IMR-90 (cell line): ENCODE data around the gene CTNNAL1. TPM values are rescaled to one million over a fixed set of nuclear protein-coding genes. Genes with fewer than 3 reads are reported as not detected.
A peak's percentile ranks its signal among the peaks of the same experiment; 100 is the strongest.

Experiments used
- ATAC-seq: fragments of 200-7000 bp; cut with Tn5 transposase; 2 replicates; pipeline ENCODE4 v1.9.1; 2020; ENCODE audit warnings: low read depth, mild to moderate bottlenecking, moderate library complexity
- BruUV-seq: library from RNA; stranded (reverse); fragments of 400-500 nt; replicated peaks from 2 replicates; lab custom pipeline; 2021; lab: Mats Ljungman, UMichigan
- CTCF ChIA-PET: fragments of 300-600 bp; formaldehyde crosslinking; extraction: SDS; loops from one replicate; lab custom pipeline; 2021; ENCODE audit warnings: antibody characterized with exemption; lab: Yijun Ruan, JAX
- POLR2A ChIA-PET: fragments of 300-600 bp; sonication (Branson Sonifier 250); formaldehyde crosslinking; loops from one replicate; lab custom pipeline; 2022; ENCODE audit warnings: antibody characterized with exemption; ENCODE audit not compliant: unreplicated experiment; lab: Charles Lee
- DNase-seq: peaks from one replicate; pipeline ENCODE4 v3.0.0; 2013
- H2AFZ ChIP-seq: replicated peaks from 2 replicates; pipeline ENCODE3; 2013; ENCODE audit warnings: low read length, mild to moderate bottlenecking; ENCODE audit not compliant: poor library complexity
- H2AK5ac ChIP-seq: 2 replicates; pipeline ENCODE4 v1.6.1; 2013; ENCODE audit warnings: low read depth, low read length, inconsistent platforms
- H2AK9ac ChIP-seq: replicated peaks from 2 replicates; pipeline ENCODE3; 2013; ENCODE audit warnings: mild to moderate bottlenecking, low read depth, low read length, moderate library complexity; ENCODE audit not compliant: poor library complexity
- H2BK120ac ChIP-seq: 2 replicates; pipeline ENCODE4 v1.6.1; 2013; ENCODE audit warnings: low read depth, low read length, inconsistent platforms
- H2BK15ac ChIP-seq: 3 replicates; pipeline ENCODE4 v1.6.1; 2013; ENCODE audit warnings: low read depth, low read length, inconsistent platforms
- H2BK20ac ChIP-seq: 2 replicates; pipeline ENCODE4 v1.6.1; 2013; ENCODE audit warnings: low read depth, mild to moderate bottlenecking, inconsistent platforms, low read length, moderate library complexity
- H2BK5ac ChIP-seq: 2 replicates; pipeline ENCODE4 v1.6.1; 2013; ENCODE audit warnings: mild to moderate bottlenecking, low read depth, low read length, inconsistent platforms; ENCODE audit not compliant: poor library complexity, severe bottlenecking
- H3K14ac ChIP-seq: replicated peaks from 2 replicates; pipeline ENCODE4 v1.6.1; 2013; ENCODE audit warnings: low read depth, low read length, inconsistent platforms
- H3K18ac ChIP-seq: 2 replicates; pipeline ENCODE4 v1.6.1; 2013; ENCODE audit warnings: low read depth, low read length, control low read depth
- H3K23ac ChIP-seq: 2 replicates; pipeline ENCODE4 v1.6.1; 2013; ENCODE audit warnings: low read depth, low read length, inconsistent platforms
- H3K27ac ChIP-seq: 2 replicates; pipeline ENCODE4 v1.5.1; 2013; ENCODE audit warnings: mild to moderate bottlenecking, control low read depth, low read length; ENCODE audit not compliant: insufficient read depth
- H3K27me3 ChIP-seq: 2 replicates; pipeline ENCODE4 v1.6.1; 2013; ENCODE audit warnings: low read length; ENCODE audit not compliant: control insufficient read depth, insufficient read depth
- H3K36me3 ChIP-seq: 2 replicates; pipeline ENCODE4 v1.6.1; 2013; ENCODE audit warnings: low read length, mixed read lengths; ENCODE audit not compliant: control insufficient read depth, insufficient read depth
- H3K4ac ChIP-seq: 2 replicates; pipeline ENCODE4 v1.6.1; 2013; ENCODE audit warnings: low read depth, low read length, inconsistent platforms
- H3K4me1 ChIP-seq: 2 replicates; pipeline ENCODE4 v1.6.1; 2013; ENCODE audit warnings: low read length, mixed read lengths; ENCODE audit not compliant: control insufficient read depth, insufficient read depth
- H3K4me2 ChIP-seq: 2 replicates; pipeline ENCODE4 v1.6.1; 2013; ENCODE audit warnings: low read depth, mild to moderate bottlenecking, control low read depth, low read length, moderate library complexity
- H3K4me3 ChIP-seq: 2 replicates; pipeline ENCODE4 v1.5.1; 2013; ENCODE audit warnings: low read depth, mild to moderate bottlenecking, control low read depth, low read length, moderate library complexity; ENCODE audit not compliant: insufficient read depth
- H3K56ac ChIP-seq: 2 replicates; pipeline ENCODE4 v1.6.1; 2013; ENCODE audit warnings: low read length, inconsistent platforms; ENCODE audit not compliant: insufficient read depth; ENCODE audit errors: extremely low read depth
- H3K79me1 ChIP-seq, 2 experiments: 2 replicates each; pipeline ENCODE4 v1.6.1; 2013; ENCODE audit warnings: low read length in 2 of 2, inconsistent platforms in 1 of 2, low read depth in 1 of 2
- H3K9ac ChIP-seq: 2 replicates; pipeline ENCODE4 v1.6.1; 2013; ENCODE audit warnings: low read depth, low read length, control low read depth
- H3K9me1 ChIP-seq: 2 replicates; pipeline ENCODE4 v1.6.1; 2013; ENCODE audit warnings: low read length, inconsistent platforms; ENCODE audit not compliant: insufficient read depth
- H3K9me3 ChIP-seq: 2 replicates; pipeline ENCODE4 v1.6.1; 2013; ENCODE audit warnings: low read length; ENCODE audit not compliant: control insufficient read depth, insufficient read depth
- H4K20me1 ChIP-seq: 2 replicates; pipeline ENCODE4 v1.6.1; 2013; ENCODE audit warnings: low read length, inconsistent platforms; ENCODE audit not compliant: insufficient read depth
- H4K5ac ChIP-seq: 2 replicates; pipeline ENCODE4 v1.6.1; 2013; ENCODE audit warnings: mild to moderate bottlenecking, low read depth, low read length, control low read depth
- H4K8ac ChIP-seq, 2 experiments: 2 replicates each; pipeline ENCODE4 v1.6.1; 2013; ENCODE audit warnings: low read depth in 2 of 2, low read length in 2 of 2, control low read depth in 1 of 2, inconsistent platforms in 1 of 2
- H4K91ac ChIP-seq: 2 replicates; pipeline ENCODE4 v1.6.1; 2013; ENCODE audit warnings: low read depth, low read length, inconsistent platforms; ENCODE audit not compliant: insufficient read depth
- CEBPB ChIP-seq: IDR thresholded peaks from 2 replicates; pipeline ENCODE4 v1.6.1; 2012; ENCODE audit warnings: low read depth, low read length, improper control_type of control experiment
- NFE2L2 ChIP-seq: fragments of 150-350 bp; IDR thresholded peaks from 2 replicates; pipeline ENCODE4 v1.6.1; 2016; ENCODE audit warnings: low read depth, mild to moderate bottlenecking, low read length
- WGBS, 2 experiments: methylation state at CpG; one replicate each; pipeline versions ENCODE4 v1.1.5 to v1.1.7; 2013; ENCODE audit warnings: missing lambda C conversion rate in 2 of 2; ENCODE audit not compliant: insufficient read length in 1 of 2; ENCODE audit errors: extremely low coverage in 2 of 2; 5-methylcytosine and 5-hydroxymethylcytosine counted together
- dilution Hi-C: fragments of 300-500 bp; cut with HindIII; formaldehyde crosslinking; loops from one replicate; pipeline ENCODE4 v1.14.3; 2018; ENCODE audit warnings: low sequenced_read_pairs; ENCODE audit not compliant: unreplicated experiment
- in situ Hi-C: fragments of 300-500 bp; cut with MboI; formaldehyde crosslinking; loops from 3 replicates; pipeline ENCODE4 v1.14.3; 2019; ENCODE audit warnings: low sequenced_read_pairs, inconsistent platforms, mixed read lengths
- intact Hi-C: fragments of 100-400 bp; cut with micrococcal nuclease; formaldehyde crosslinking; loops from 2 replicates; pipeline ENCODE4 v1.10.0; 2022
- polyA plus RNA-seq, 3 experiments: library from polyadenylated mRNA; depleted of rRNA; stranded (reverse); fragments of >200 nt; gene quantifications; 2 replicates each; pipeline ENCODE4 v1.2.3, GENCODE V29; 2012; ENCODE audit warnings: low replicate concordance in 1 of 3
- total RNA-seq: library from RNA; depleted of rRNA; stranded (reverse); fragments of >200 nt; gene quantifications from 2 replicates; pipeline ENCODE4 v1.2.3, GENCODE V29; 2012

Gene CTNNAL1
- total and polyA plus RNA-seq, 2 of the 4 experiments (the other 2 are of a cell fraction), result 72.3 to 131 TPM

- Histone ChIP-seq H3K23ac (peak overlapping the region; percentile 51; the same call in 1 of the 2 replicates), H2BK20ac (peak overlapping the region; percentile 45), H3K56ac (no peak overlapping the region), H3K9ac (no peak overlapping the region), H2AFZ (no peak overlapping the region), H3K14ac (0 out of 2 replicates have a peak overlapping the region, but pooled peaks have one; percentile 26), H2AK9ac (no peak overlapping the region), H2BK120ac (peak overlapping the region; percentile 44; the same call in 1 of the 2 replicates), H3K9me1 (peaks cover 10% of the 10 kb centered on the region; the same call in 1 of the 2 replicates), H2BK5ac (no peak overlapping the region), H3K4me1 (peaks cover 16% of the 10 kb centered on the region), H3K4ac (peak overlapping the region; percentile 62; the same call in 1 of the 2 replicates), H4K5ac (no peak overlapping the region), H2BK15ac (0 out of 3 replicates have a peak overlapping the region, but pooled peaks have one; percentile 26), H4K20me1 (peaks cover 3% of the 10 kb centered on the region; the same call in 1 of the 2 replicates), H3K4me2 (no peak overlapping the region), H3K18ac (no peak overlapping the region), H3K4me3 (no peak overlapping the region), H3K27ac (0 out of 2 replicates have a peak overlapping the region, but pooled peaks have one; percentile 17), H2AK5ac (no peak overlapping the region; the same call in 1 of the 2 replicates), H3K36me3 (peaks cover 12% of the 10 kb centered on the region), H4K91ac (no peak overlapping the region), H4K8ac (peak overlapping the region in 1 of 2 experiments; percentile 19; a peak in 1 of 4 replicates), H3K79me1 (peaks cover 28 to 41% of the 10 kb centered on the region in 2 experiments; a peak in 3 of 4 replicates), H3K27me3 (no peaks in the 10 kb centered on the region), H3K9me3 (no peaks in the 10 kb centered on the region)
- TF ChIP-seq NFE2L2 (no peak), CEBPB (0 out of 2 replicates have a peak, but pooled peaks have one; percentile 1)
- BruUV-seq, result no TSS peak
- dilution Hi-C loops (no loop called here), in situ Hi-C loops (no loop called here), intact Hi-C loops (no loop called here)
- no peak for DNase-seq
- ChIA-PET POLR2A (no interaction called here), CTCF (interaction anchor here (0.5 to 1.1 kb wide), 3 partner anchors 9 to 1742 kb away, joined by 3 to 7 read pairs (median 3); no protein-coding TSS in a partner anchor)
- WGBS, 2 experiments, result 60% methylated on average over 1 of the region's 6 CpGs; no CpG with 5 or more reads in 1 of the 2 experiments
- ATAC-seq, result peak; percentile 27; the same call in 1 of the 2 replicates
Measured at GRCh38 chr9:109033941-109034700, 20.8 kb upstream of the CTNNAL1 start.
